HL-60 (cell line): ENCODE measurements around the gene CACNA2D3.

ENCODE experiments used
- DNase-seq, 2 experiments: peaks; one replicate each; pipeline ENCODE4 v3.0.0-alpha.2; 2010 to 2020; ENCODE audit warnings: low read depth in 1 of 2, low spot score in 1 of 2
- H3K27ac ChIP-seq: fragments of 250-450 bp; sonication (Bioruptor Pico); replicated peaks from 2 replicates; pipeline ENCODE4 v1.5.1; 2020; ENCODE audit warnings: mild to moderate bottlenecking, moderate library complexity
- H3K27me3 ChIP-seq: fragments of 250-450 bp; sonication (Bioruptor Pico); 2 replicates; pipeline ENCODE4 v1.5.1; 2021; ENCODE audit warnings: mild to moderate bottlenecking, moderate library complexity; ENCODE audit not compliant: insufficient read depth, poor library complexity, severe bottlenecking
- H3K4me3 ChIP-seq: replicated peaks from 2 replicates; pipeline ENCODE4 v1.5.1; 2011; ENCODE audit warnings: mild to moderate bottlenecking, control low read depth, low read length; ENCODE audit not compliant: insufficient read depth
- CTCF ChIP-seq: IDR thresholded peaks from one replicate; pipeline ENCODE4 v1.5.1; 2011; ENCODE audit warnings: low read length, control low read depth, inconsistent platforms; ENCODE audit not compliant: insufficient read depth
- GABPA ChIP-seq: IDR thresholded peaks from 2 replicates; pipeline ENCODE4 v1.6.1; 2012; ENCODE audit warnings: low read depth
- POLR2AphosphoS5 ChIP-seq: IDR thresholded peaks from 2 replicates; pipeline ENCODE4 v1.6.1; 2012; ENCODE audit warnings: low read depth
- REST ChIP-seq: IDR thresholded peaks from 2 replicates; pipeline ENCODE4 v1.6.1; 2012; ENCODE audit warnings: low read depth; ENCODE audit not compliant: insufficient replicate concordance
- SPI1 ChIP-seq: IDR thresholded peaks from 2 replicates; pipeline ENCODE4 v1.6.1; 2012; ENCODE audit warnings: low read depth, mild to moderate bottlenecking, borderline replicate concordance

The CACNA2D3 gene

GRCh38 chr3:54671511-54671910 is 549.2 kb downstream of the CACNA2D3 start:
- Histone ChIP-seq H3K27me3 (no peaks in the 10 kb centered on the region), H3K4me3 (no peak overlapping the region), H3K27ac (no peak overlapping the region)
- DNase-seq, result no peak
- TF ChIP-seq CTCF, result no peak
- TF ChIP-seq POLR2AphosphoS5, result no peak

GRCh38 chr3:54676087-54676486 is 553.7 kb downstream of the CACNA2D3 start:
- no peak for DNase-seq
- Histone ChIP-seq H3K27ac (no peak overlapping the region), H3K27me3 (no peaks in the 10 kb centered on the region), H3K4me3 (no peak overlapping the region)
- TF ChIP-seq POLR2AphosphoS5 (no peak), CTCF (no peak), SPI1 (no peak), GABPA (no peak), REST (no peak)

- no peak for DNase-seq
- H3K27me3 ChIP-seq, result no peaks in the 10 kb centered on the region
- TF ChIP-seq POLR2AphosphoS5, result no peak
- no peak for TF ChIP-seq SPI1
- TF ChIP-seq CTCF, result no peak
- TF ChIP-seq REST, result no peak
- TF ChIP-seq GABPA, result no peak
Observed at GRCh38 chr3:54681706-54682105, 559.4 kb downstream of the CACNA2D3 start.

GRCh38 chr3:54685213-54685612 is 562.9 kb downstream of the CACNA2D3 start:
- Histone ChIP-seq H3K27ac (no peak overlapping the region), H3K4me3 (no peak overlapping the region), H3K27me3 (no peaks in the 10 kb centered on the region)
- DNase-seq, result no peak
- TF ChIP-seq GABPA (no peak), CTCF (no peak), POLR2AphosphoS5 (no peak), SPI1 (no peak), REST (no peak)

More at GRCh38 chr3:54681706-54682105, 559.4 kb downstream of the CACNA2D3 start:
- Histone ChIP-seq H3K4me3 (no peak overlapping the region), H3K27ac (no peak overlapping the region)
